Stimulated activated CD4-positive, alpha-beta T cell treated with anti-CD3 and anti-CD28 coated beads, Interleukin-15, amount 100 ng/mL, for 24 hours (primary cell): ENCODE results near the gene COL27A1.

Experiments
- DNase-seq: peaks from one replicate; pipeline ENCODE4 v3.0.0-alpha.2; 2020

Gene COL27A1

GRCh38 chr9:114275246-114276004, 120.1 kb downstream of the COL27A1 start:
- DNase-seq: no peak

- no peak for DNase-seq
Observed at GRCh38 chr9:114276908-114277821, 121.8 kb downstream of the COL27A1 start.

- DNase-seq: no peak
Observed at GRCh38 chr9:114278356-114278755, 123.0 kb downstream of the COL27A1 start.

- DNase-seq: no peak
Observed at GRCh38 chr9:114278881-114279570, 123.7 kb downstream of the COL27A1 start.

GRCh38 chr9:114279693-114280092, 124.4 kb downstream of the COL27A1 start:
- no peak for DNase-seq

GRCh38 chr9:114280636-114281472, 125.5 kb downstream of the COL27A1 start:
- no peak for DNase-seq

GRCh38 chr9:114281473-114282103, 126.3 kb downstream of the COL27A1 start:
- DNase-seq: no peak

- DNase-seq: no peak
Observed at GRCh38 chr9:114282104-114282485, 126.8 kb downstream of the COL27A1 start.

GRCh38 chr9:114282507-114282906, 127.2 kb downstream of the COL27A1 start:
- DNase-seq: no peak

- peak; percentile 27 for DNase-seq
Observed at GRCh38 chr9:114282926-114283325, 127.6 kb downstream of the COL27A1 start.

- no peak for DNase-seq
Observed at GRCh38 chr9:114283551-114284111, 128.3 kb downstream of the COL27A1 start.

GRCh38 chr9:114284316-114285060, 129.2 kb downstream of the COL27A1 start:
- DNase-seq: no peak

- no peak for DNase-seq
Observed at GRCh38 chr9:114285166-114285867, 130.0 kb downstream of the COL27A1 start.

GRCh38 chr9:114286146-114286679, 130.9 kb downstream of the COL27A1 start:
- no peak for DNase-seq

- DNase-seq: no peak
Observed at GRCh38 chr9:114287001-114287762, 131.8 kb downstream of the COL27A1 start.

- no peak for DNase-seq
Observed at GRCh38 chr9:114287763-114288192, 132.4 kb downstream of the COL27A1 start.

- DNase-seq: no peak
Observed at GRCh38 chr9:114288193-114289091, 133.1 kb downstream of the COL27A1 start.

- no peak for DNase-seq
Observed at GRCh38 chr9:114289106-114289505, 133.8 kb downstream of the COL27A1 start.
